Measurements from ENCODE around the gene PROKR1.

DNA sequence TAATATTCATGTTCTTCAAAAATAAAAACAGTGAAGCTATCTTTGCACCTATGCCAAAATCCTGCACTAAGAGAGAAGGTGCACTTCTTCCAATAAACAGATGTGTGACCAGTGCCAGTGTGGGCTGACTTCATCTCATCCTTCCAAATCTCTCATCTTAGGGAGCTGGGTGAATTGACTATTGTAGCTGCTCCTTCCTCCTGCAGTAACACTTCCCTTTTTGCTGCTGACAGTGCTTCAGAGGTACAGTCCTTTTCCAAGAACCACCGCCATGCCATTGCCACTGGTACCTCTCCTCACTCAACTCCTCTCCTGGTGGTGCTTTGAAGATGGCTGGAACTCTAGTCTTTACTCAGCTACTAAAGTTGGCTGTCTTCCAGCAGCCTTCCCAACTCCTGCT is 49.1 kb downstream of the PROKR1 start:
- no peak for TF ChIP-seq FOS (IDR thresholded peaks at IDR 0.05; ENCODE audit: low read depth, low read length)
- TF ChIP-seq ELK1 (IDR thresholded peaks at IDR 0.05; ENCODE audit: borderline replicate concordance, low read depth, low read length) = no peak
- TF ChIP-seq POLR2A (IDR thresholded peaks at IDR 0.05; ENCODE audit: low read depth, low read length) = no peak
- TF ChIP-seq CTCF (conservative IDR thresholded peaks at IDR 0.05; ENCODE audit: low read depth, low read length) = no peak
- no peak for TF ChIP-seq SMC3 (IDR thresholded peaks at IDR 0.05; ENCODE audit: low read depth, low read length)
- TF ChIP-seq RAD21 (IDR thresholded peaks at IDR 0.05; ENCODE audit: low read length) = no peak
- no peak for TF ChIP-seq USF2 (IDR thresholded peaks at IDR 0.05; ENCODE audit: low read depth, low read length)
- TF ChIP-seq MAFK (IDR thresholded peaks at IDR 0.05; ENCODE audit: low read depth, low read length) = no peak

Data from IMR-90 (cell line).